IgD-negative memory B cell (primary cell): Measurements from ENCODE around the gene LAD1. TPM values are rescaled to one million over a fixed set of nuclear protein-coding genes. Genes with fewer than 3 reads are reported as not detected.

Experiments
- H3K27ac Mint-ChIP-seq, 3 donors: one replicate each; pipeline ENCODE4 v1.8.0; 2020 to 2022; ENCODE audit warnings: mild to moderate bottlenecking in 3 of 3, mixed read lengths in 3 of 3, moderate library complexity in 1 of 3
- H3K27me3 Mint-ChIP-seq: one replicate; pipeline ENCODE4 v1.8.0; 2021; ENCODE audit warnings: mixed read lengths
- H3K36me3 Mint-ChIP-seq: one replicate; pipeline ENCODE4 v1.8.0; 2020; ENCODE audit warnings: mild to moderate bottlenecking, mixed read lengths
- H3K4me1 Mint-ChIP-seq, 3 donors: one replicate each; pipeline ENCODE4 v1.8.0; 2020 to 2022; ENCODE audit warnings: mixed read lengths in 3 of 3, mild to moderate bottlenecking in 1 of 3
- H3K4me3 Mint-ChIP-seq, 4 donors: one replicate each; pipeline ENCODE4 v1.8.0; 2020 to 2022; ENCODE audit warnings: mild to moderate bottlenecking in 4 of 4, mixed read lengths in 4 of 4, moderate library complexity in 3 of 4
- H3K9me3 Mint-ChIP-seq, 3 donors: one replicate each; pipeline ENCODE4 v1.8.0; 2020 to 2021; ENCODE audit warnings: mixed read lengths in 3 of 3, mild to moderate bottlenecking in 1 of 3
- polyA plus RNA-seq: library from polyadenylated mRNA; unstranded; fragments of 300-500 nt; fragmentation: Illumina TruSeq; gene quantifications from one replicate; pipeline ENCODE4 v1.2.3, GENCODE V29; 2021

LAD1 gene
- polyA plus RNA-seq, 1 donor from 2014 or later, result not detected

DNA sequence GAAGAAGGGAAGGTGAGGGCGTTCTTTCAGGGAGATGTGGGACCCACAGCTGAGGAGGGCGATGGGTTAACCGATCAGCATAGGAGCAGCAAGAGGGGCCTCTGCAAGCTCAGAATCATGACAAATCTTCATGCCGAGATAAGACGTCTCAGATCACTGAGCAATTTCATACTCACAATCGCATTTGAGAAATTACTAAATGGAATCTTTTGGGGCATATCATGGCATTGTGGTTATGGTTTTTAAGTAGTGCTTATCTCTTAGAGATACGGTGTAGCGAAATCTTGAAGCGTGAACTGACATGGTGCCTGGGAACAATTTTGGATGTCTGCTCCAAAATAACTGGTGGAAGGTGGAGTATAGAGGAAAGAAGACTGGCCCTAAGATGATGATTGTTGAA is 27.8 kb downstream of the LAD1 start:
- Mint-ChIP-seq H3K9me3 (no peaks in the 10 kb centered on the region), H3K27me3 (peaks cover 26% of the 10 kb centered on the region), H3K36me3 (no peaks in the 10 kb centered on the region), H3K27ac (no peak overlapping the region), H3K4me3 (no peak overlapping the region), H3K4me1 (no peaks in the 10 kb centered on the region)

DNA sequence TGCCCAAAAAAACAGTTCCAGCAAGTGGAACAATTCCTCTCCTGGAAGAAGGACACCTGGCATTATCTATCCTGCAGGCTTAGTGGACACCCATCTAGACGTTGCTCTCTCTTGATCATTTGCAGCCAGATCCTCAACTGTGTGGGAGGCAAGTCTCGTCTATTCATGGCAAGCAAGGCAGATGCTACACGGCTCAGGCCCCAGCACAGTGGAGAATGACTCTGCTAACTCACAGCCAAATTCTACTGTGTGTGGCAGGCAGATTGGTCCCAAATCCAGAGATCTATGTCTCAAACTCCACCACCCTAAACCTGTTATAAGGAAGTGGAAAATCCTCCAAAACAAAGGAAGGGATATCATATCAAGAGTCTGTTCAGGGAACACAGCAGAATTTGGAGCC is 28.6 kb downstream of the LAD1 start:
- Mint-ChIP-seq H3K4me3 (no peak overlapping the region), H3K9me3 (no peaks in the 10 kb centered on the region), H3K36me3 (no peaks in the 10 kb centered on the region), H3K4me1 (no peaks in the 10 kb centered on the region), H3K27ac (no peak overlapping the region), H3K27me3 (peaks cover 23% of the 10 kb centered on the region)

DNA sequence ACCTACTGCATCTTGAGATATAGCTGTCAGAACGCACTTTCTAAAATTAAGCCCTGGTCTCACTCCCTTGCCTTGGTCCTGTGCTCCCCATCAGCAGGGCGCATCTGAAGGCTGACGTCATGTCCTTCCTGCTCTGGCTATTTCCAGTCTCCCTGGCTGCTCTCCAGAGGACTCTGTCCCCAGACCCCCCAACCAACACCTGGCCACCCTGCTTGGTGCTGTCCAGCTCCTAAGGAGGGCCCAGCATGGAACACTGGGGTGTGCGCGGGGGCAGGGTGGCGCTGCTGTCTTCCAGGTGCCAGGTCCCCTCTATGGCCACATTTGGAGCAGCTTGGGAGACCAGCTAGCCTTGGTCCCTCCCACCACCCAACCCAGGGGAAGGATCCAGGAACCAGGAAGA is 29.9 kb downstream of the LAD1 start:
- Mint-ChIP-seq H3K9me3 (no peaks in the 10 kb centered on the region), H3K27me3 (peaks cover 21% of the 10 kb centered on the region), H3K4me3 (no peak overlapping the region), H3K27ac (no peak overlapping the region), H3K36me3 (no peaks in the 10 kb centered on the region), H3K4me1 (no peaks in the 10 kb centered on the region)

DNA sequence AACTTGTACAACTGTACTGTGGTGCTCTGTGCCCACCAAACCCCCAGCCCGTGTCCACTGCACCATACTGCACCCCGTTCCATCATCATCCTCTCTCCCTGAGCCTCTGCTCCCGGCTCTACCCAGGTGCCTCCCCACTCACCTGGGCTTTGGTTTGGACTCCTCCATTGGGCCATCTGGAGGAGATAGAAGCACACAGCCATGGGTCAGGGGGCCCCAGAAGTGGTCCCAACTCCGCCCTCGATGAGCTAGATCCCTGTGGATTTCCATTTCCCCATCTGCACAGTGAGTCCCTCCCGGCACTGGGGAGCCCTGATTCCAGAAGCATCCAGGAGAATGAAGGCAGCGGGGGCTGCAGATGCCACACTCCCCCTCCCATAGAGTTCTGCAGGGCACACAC is 32.4 kb downstream of the LAD1 start:
- Mint-ChIP-seq H3K36me3 (no peaks in the 10 kb centered on the region), H3K4me3 (no peak overlapping the region), H3K4me1 (no peaks in the 10 kb centered on the region), H3K9me3 (no peaks in the 10 kb centered on the region), H3K27me3 (peaks cover 15% of the 10 kb centered on the region), H3K27ac (peak overlapping the region in 1 of 3 donors; percentile 78)

GRCh38 chr1:201365251-201365650 is 33.9 kb downstream of the LAD1 start:
- Mint-ChIP-seq H3K9me3 (no peaks in the 10 kb centered on the region), H3K27ac (no peak overlapping the region), H3K4me3 (no peak overlapping the region), H3K27me3 (peaks cover 11% of the 10 kb centered on the region), H3K36me3 (no peaks in the 10 kb centered on the region), H3K4me1 (no peaks in the 10 kb centered on the region)

DNA sequence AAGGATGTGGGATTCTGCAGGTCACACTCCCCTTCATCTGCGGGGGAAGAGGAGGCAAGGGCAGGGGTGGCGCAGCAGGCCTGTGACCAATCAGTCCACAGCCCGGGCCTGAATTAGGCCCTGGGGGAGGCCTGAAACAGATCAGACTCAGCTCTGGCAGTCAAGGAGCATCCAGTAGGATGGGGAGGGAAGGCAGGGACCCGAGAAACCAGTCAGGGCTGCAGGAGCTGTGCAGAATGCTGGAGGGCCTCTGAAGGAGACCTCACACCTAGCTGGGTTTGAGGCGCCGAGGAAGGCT is 34.4 kb downstream of the LAD1 start:
- Mint-ChIP-seq H3K36me3 (no peaks in the 10 kb centered on the region), H3K9me3 (no peaks in the 10 kb centered on the region), H3K4me3 (no peak overlapping the region), H3K4me1 (no peaks in the 10 kb centered on the region), H3K27me3 (peaks cover 11% of the 10 kb centered on the region), H3K27ac (no peak overlapping the region)

GRCh38 chr1:201363467-201363866 is 35.7 kb downstream of the LAD1 start:
- Mint-ChIP-seq H3K4me1 (no peaks in the 10 kb centered on the region), H3K27ac (no peak overlapping the region), H3K27me3 (peaks cover 11% of the 10 kb centered on the region), H3K9me3 (no peaks in the 10 kb centered on the region), H3K36me3 (no peaks in the 10 kb centered on the region), H3K4me3 (no peak overlapping the region)

DNA sequence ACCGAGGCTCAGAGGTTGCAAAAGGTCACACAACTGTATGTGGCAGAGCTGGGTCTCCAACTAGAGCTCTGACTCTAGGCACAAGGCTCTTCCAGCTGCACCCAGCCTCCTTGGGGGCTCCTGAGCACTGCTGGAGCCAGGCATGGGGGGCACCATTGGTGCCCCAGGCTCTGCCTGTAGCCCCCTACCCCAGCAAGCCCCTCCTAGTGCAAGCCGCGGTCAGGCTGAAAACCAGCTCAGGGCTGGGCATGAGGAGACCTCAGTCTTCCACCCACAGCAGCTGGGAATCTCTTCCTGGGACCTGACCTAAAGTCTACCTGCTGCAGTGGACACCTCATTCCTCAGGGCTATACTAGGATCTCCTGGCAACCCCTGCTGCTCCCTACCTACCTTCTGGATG is 36.2 kb downstream of the LAD1 start:
- Mint-ChIP-seq H3K27me3 (peaks cover 11% of the 10 kb centered on the region), H3K9me3 (no peaks in the 10 kb centered on the region), H3K4me3 (no peak overlapping the region), H3K36me3 (no peaks in the 10 kb centered on the region), H3K4me1 (no peaks in the 10 kb centered on the region), H3K27ac (no peak overlapping the region)

DNA sequence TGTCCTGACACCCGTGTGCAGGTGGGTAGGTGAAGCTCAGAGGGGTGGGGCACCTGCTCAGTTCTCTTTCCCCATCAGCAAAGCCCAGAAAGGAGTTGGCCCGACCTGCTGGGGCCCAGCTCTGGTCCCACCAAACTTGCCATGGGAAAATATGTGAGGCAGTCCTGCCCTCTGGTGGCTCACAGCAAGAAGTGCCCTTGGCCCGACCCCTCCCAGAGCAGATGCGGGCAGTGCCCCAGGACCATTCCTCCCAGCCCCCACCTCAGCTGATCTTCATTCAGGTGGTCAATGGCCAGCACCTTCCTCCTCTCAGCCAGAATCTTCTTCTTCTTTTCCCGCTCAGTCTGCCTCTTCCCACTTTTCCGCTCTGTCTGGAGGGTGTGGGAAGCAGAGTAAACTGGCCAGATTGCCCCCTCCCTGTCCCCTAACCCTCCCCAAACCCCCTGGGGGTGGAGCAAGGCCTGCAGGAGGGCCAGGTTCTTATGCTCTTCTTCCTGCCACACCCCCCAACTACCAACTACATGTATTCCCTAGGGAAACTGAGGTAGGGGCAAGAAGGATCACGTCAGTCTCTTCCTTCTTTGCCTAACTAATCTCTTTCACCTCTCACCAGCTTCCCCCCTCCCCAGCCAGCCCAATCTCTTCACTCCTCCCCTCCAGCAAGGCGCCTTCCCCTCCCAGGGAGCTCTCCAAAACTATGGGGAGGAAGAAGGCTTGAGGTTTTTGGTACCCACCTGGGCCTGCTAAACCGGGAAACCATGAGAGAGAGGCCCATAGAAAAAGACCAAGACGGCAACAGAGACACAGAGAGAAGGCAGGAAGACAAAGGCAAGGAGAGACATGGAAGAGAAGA is 37.2 kb downstream of the LAD1 start:
- Mint-ChIP-seq H3K27ac (no peak overlapping the region), H3K4me3 (no peak overlapping the region), H3K27me3 (peaks cover 9% of the 10 kb centered on the region), H3K36me3 (no peaks in the 10 kb centered on the region), H3K9me3 (no peaks in the 10 kb centered on the region), H3K4me1 (no peaks in the 10 kb centered on the region)

DNA sequence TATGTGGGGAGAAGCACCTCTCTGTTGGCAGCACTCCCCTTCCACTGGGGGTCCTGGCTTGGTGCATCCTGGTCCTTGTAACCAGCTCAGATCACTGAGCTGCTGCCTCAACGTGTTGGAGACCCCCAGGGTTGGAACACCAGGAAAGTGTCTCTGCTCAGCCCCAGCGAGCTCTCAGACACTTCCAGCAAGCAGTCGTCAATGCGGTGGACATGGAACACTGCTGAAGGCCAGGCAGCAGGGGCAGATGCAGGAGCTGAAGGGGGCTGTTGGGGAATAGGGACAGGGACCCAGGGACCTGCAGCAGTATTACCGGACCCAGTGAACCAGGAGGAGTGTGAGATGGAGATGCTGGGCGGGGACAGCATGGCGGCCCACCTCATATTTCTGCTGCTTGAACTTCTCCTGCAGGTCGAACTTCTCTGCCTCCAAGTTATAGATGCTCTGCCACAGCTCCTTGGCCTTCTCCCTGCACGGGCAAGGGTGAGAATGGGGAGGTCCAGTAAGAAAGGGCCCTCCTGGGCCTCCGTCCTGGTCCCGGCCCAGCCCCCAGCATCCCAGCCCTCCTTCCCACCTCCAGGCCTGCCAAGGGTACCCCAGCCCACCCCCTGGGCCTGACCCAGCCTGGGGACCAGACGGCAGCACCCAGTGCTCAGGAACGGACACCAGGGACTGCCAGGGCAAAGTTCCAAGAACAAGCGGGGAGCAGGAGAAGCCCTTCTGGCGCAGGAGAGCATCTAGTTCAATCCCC is 38.0 kb downstream of the LAD1 start:
- Mint-ChIP-seq H3K27ac (no peak overlapping the region), H3K36me3 (no peaks in the 10 kb centered on the region), H3K4me1 (no peaks in the 10 kb centered on the region), H3K27me3 (peaks cover 10% of the 10 kb centered on the region), H3K9me3 (no peaks in the 10 kb centered on the region), H3K4me3 (no peak overlapping the region)

DNA sequence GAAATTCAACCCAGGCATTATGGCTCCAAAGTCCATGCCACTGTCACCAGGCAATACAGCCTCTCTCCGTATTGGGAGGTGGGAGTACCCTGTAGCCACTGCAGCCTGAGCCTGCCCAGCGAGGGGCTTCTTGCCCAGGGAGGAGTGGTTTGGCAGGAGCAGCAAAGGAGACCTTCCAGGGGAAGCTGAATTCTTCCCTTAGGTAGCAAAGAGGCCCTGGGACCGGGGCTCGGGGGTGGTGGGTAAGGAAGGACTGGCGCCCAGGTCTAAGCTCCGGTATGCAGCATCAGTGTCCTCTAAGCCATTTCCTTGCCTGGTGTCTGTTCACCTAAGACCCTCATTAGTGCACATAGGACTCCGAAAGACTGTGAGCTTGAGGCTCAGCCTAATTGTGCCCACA is 38.6 kb downstream of the LAD1 start:
- no peak overlapping the region for H3K27ac Mint-ChIP-seq
- no peaks in the 10 kb centered on the region for H3K36me3 Mint-ChIP-seq
- no peaks in the 10 kb centered on the region for H3K9me3 Mint-ChIP-seq
- no peaks in the 10 kb centered on the region for H3K4me1 Mint-ChIP-seq
- no peak overlapping the region for H3K4me3 Mint-ChIP-seq
- H3K27me3 Mint-ChIP-seq, result peaks cover 10% of the 10 kb centered on the region

DNA sequence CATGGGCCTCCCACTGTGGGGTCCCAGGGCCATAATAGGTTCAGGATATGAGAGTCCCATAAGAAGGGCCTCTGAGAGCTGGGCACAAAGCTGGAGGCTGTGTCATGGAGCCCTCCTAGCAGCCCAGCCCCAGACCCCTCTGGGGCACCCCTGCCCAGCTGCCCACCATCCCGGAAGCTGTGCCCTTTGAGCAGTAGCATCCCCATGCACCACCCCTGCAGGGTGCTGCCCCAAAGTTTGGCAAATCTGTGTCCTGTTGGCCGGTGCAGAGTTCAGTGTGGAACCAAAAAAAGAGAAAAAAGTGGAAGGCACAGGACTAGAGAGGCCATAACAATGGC is 39.3 kb downstream of the LAD1 start:
- peaks cover 9% of the 10 kb centered on the region for H3K27me3 Mint-ChIP-seq
- no peaks in the 10 kb centered on the region for H3K9me3 Mint-ChIP-seq
- H3K4me1 Mint-ChIP-seq, result no peaks in the 10 kb centered on the region
- peak overlapping the region in 1 of 4 donors; percentile 74 for H3K4me3 Mint-ChIP-seq
- H3K27ac Mint-ChIP-seq, result no peak overlapping the region
- no peaks in the 10 kb centered on the region for H3K36me3 Mint-ChIP-seq

DNA sequence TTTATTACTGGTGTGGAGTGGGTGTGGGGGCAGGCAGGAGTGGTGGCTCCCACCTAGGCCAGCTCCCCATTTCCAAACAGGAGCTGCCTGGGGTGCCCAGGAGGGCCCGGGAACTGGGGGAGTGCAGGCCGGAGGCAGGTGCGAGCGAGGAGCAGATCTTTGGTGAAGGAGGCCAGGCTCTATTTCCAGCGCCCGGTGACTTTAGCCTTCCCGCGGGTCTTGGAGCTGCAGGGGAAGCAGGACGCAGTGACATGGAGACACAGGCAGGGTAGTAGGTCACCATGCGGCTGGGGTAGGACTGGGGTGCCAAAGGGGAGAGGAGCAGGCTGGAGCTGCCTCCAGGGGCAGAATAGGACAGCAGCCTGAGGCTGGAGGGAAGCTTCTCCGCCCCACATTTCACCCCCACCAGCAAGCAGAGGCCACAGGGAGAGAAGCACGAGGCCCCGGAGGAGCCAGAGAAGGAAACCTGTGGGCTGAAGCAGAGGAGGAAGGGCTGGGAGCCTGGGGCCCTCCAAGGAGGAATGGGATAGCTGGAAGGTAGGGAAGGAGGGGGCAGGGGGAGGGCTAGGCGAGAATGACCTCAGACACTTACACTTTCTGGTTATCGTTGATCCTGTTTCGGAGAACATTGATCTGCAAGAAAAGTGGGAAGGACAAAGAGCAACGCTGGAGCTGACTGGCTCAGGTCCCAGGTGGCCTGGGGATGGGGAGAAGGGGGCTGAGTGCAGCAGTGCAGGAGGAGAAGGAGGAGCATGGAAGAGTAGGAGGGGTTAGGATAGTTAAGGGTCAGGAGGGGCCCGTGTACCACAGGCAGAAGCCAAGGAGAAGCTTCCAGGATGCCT is 39.9 kb downstream of the LAD1 start:
- no peak overlapping the region for H3K27ac Mint-ChIP-seq
- peaks cover 11% of the 10 kb centered on the region for H3K27me3 Mint-ChIP-seq
- H3K4me1 Mint-ChIP-seq, result no peaks in the 10 kb centered on the region
- no peaks in the 10 kb centered on the region for H3K9me3 Mint-ChIP-seq
- H3K4me3 Mint-ChIP-seq, result peak overlapping the region in 1 of 4 donors; percentile 74
- no peaks in the 10 kb centered on the region for H3K36me3 Mint-ChIP-seq

DNA sequence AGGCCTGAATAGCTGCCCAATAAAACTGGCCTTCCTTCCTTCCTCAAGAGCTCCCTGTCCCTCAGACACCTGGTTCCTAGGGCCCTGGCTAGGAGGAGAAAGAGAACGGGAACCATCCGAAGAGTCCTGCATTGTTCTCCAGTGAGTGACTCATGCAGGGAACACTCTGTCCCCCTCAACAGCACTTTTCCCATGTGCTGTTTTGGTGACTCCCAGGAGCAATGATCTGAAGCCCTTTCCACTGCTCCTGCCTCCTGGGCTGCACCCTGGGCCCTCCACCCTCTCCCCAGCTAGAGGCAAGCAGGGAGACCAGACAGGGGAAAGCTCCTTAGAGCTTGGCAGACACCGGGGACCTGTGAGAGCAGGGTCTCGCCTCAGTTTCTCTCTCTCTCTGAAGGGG is 40.5 kb downstream of the LAD1 start:
- H3K4me3 Mint-ChIP-seq, result no peak overlapping the region
- peaks cover 11% of the 10 kb centered on the region for H3K27me3 Mint-ChIP-seq
- H3K36me3 Mint-ChIP-seq, result no peaks in the 10 kb centered on the region
- H3K4me1 Mint-ChIP-seq, result no peaks in the 10 kb centered on the region
- H3K27ac Mint-ChIP-seq, result no peak overlapping the region
- H3K9me3 Mint-ChIP-seq, result no peaks in the 10 kb centered on the region

DNA sequence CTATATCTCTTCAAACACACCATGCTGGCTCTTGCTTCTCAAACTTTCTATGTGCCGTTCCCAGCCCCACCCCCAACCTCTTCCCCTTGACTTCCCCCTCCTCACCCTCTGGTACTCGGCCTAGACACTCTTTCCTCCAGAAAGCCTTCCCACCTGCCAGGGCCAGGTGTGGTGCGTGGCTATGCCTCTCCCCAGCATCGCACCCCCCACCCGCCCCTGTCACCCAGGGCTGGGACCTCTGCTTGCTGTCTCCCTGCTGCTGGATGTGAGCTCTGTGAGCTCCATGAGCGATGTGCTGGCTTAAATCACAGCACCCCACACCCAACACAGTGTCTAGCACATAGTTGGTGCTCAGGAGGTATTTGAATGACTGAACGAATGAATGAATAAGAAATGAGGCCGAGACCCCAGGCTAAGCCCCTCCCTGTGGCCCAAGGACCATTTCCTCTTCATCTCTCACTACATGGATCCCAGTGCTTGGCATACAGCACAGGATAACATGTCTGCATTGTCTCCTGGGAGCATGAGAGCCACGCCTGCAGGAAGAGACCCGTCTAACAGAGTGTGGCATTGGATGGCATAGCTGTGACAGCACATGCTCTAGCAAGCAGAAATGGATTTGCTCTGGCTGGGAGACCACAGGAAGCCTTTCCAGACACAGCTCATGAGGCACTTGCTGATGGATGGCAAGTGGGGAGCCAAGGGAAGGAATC is 41.3 kb downstream of the LAD1 start:
- peaks cover 11% of the 10 kb centered on the region for H3K27me3 Mint-ChIP-seq
- H3K27ac Mint-ChIP-seq, result no peak overlapping the region
- no peaks in the 10 kb centered on the region for H3K4me1 Mint-ChIP-seq
- H3K9me3 Mint-ChIP-seq, result no peaks in the 10 kb centered on the region
- no peak overlapping the region for H3K4me3 Mint-ChIP-seq
- H3K36me3 Mint-ChIP-seq, result no peaks in the 10 kb centered on the region
